ENCODE results near the gene ADGRD1.
A peak's percentile ranks its signal among the peaks of the same experiment; 100 is the strongest.

Gene ADGRD1

GRCh38 chr12:130967636-130968035 is 13.9 kb downstream of the ADGRD1 start:
- DNase-seq = peak; percentile 15

DNA sequence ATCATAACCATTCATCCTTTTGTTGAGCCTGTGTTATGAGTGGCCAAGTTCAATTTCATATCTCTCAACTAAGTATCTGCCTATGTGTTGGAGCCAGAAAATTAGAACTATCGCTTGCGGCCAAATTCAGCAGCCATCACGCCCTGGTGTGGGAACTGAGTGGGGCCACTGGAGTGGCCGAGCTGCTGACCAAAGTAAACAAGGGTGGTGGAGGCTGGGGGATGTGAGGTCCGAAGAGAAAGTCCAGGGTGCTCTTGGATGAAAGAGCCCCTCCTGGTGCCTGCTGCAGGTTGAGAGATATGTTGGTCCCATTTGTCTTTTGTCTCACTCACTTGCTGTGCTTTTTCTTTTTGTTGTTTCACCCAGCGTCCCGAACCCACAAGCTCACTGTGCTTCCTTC is 14.9 kb downstream of the ADGRD1 start:
- DNase-seq = no peak

- peak; percentile 28 for DNase-seq
Measured at GRCh38 chr12:130969223-130969622, 15.5 kb downstream of the ADGRD1 start.

DNA sequence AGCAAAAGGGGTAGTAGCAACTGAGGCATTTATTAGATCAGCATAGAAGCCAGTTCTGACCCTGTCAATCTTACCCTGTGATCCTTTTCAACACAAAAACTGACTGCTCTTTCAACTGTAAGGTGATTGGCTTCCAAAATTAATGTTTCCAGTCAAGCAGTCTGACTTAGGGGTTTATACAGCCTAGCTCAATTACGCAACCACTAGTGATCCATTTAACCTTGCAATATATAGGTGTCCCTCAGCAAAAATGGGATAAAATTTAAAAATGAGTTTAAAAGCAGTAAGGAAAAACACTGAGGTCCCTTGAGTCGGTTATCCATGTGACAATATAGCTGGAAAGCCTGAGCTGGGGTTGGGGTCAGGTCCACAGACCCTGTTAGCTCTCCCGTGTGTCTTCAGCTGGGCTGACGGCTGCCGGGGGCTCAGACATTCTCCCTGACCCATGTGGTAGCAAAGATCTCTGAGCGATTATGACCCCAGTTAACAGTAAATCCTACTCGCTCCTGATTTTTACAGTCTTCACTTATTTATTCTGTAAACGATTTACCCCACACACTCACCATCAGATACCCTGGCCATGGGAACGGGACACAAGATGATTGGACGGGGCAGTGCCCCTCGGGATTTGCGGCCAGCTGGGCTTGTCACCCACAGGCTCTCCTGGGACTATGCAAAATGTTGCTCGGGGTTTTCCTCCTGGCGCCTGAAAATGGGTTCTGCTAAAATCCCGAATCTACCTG is 16.6 kb downstream of the ADGRD1 start:
- DNase-seq = no peak

- DNase-seq = no peak
Measured at GRCh38 chr12:130970908-130971233, 17.2 kb downstream of the ADGRD1 start.

GRCh38 chr12:130971925-130972585 is 18.3 kb downstream of the ADGRD1 start:
- no peak for DNase-seq

- DNase-seq = no peak
Measured at GRCh38 chr12:130972586-130972950, 18.9 kb downstream of the ADGRD1 start.

- no peak for DNase-seq
Measured at GRCh38 chr12:130973109-130973508, 19.4 kb downstream of the ADGRD1 start.

- no peak for DNase-seq
Measured at GRCh38 chr12:130973906-130974305, 20.2 kb downstream of the ADGRD1 start.

DNA sequence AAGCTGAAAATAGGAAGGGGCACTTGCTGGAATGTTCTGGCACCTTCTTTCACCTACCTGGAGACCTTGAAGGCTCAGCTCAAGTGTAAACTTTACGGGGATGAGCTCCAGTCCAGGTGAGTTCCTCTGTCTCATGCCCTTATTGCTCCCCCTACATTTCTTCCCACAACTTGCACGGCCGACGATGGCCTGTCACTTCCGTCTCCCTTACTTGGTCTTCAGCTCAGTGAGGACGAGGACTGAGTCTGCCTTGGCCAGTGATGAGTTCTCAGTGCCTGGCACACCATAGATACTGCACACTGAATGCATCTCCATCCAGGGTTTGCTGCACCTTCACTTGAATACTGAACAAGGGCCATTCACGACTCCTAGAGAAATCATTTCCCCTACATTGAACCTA is 21.4 kb downstream of the ADGRD1 start:
- DNase-seq = no peak

DNA sequence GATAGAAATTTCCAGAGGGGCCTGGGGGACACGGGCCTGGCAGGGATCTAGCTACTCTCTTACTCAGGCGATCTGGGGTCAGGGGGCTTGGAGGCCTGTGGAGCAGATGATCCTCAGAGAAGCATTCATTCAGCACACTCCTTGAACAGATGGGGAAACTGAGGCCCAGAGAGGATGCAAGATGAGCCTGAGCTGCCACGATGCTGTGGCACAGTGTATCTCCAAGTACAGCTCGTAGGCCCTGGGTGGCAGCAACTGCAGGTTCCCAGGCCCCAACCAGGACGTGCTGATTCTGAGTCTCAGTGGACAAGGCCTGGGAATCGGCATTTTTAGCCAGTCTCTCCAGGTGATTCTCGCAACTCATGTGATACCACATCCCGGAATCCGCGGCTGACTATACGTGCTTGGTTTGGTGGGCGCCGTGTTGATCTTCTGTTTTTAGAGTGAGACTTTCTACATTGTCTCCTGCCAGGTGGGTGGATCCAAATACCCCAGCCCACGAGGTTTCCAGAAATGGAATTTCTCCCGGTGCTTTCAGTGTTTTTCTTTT is 22.5 kb downstream of the ADGRD1 start:
- DNase-seq = peak; percentile 33

- peak; percentile 33 for DNase-seq
Measured at GRCh38 chr12:130977046-130977742, 23.5 kb downstream of the ADGRD1 start.

DNA sequence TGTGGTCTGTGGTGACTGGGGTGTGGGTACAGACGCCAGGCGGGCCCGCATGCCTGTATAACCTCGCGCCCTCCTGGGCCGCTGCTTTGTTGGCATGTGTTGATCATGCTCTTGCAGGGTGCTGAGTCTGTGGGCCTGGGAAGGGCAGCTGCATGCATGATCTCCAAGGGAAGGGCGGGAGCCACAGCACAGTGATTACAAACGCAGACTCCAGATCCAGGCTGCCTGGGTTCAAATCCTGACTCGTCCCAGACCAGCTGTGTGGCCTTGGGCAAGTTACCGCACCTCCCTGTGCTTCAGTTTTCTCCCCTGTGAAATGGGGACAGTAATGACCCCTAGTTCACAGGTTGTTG is 24.0 kb downstream of the ADGRD1 start:
- DNase-seq = peak; percentile 19

DNA sequence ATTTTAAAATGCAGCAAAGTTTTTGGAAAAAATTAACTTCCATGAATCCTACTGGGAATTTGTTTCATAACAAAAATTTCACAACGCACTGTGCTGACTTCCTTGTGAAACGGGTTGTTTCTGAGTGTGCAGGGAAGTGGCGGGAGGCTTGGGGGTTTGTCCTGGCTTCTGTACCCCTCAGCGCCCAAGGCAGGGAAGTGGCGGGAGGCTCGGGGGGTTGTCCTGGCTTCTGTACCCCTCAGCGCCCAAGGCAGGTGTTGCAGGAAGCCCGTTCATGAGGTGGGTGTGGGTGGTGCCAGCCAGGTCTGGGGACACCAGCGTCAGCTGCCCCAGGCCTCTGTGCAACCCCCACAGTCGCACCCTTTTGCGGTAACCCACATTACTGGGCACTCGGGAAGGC is 25.1 kb downstream of the ADGRD1 start:
- peak; percentile 15 for DNase-seq

DNA sequence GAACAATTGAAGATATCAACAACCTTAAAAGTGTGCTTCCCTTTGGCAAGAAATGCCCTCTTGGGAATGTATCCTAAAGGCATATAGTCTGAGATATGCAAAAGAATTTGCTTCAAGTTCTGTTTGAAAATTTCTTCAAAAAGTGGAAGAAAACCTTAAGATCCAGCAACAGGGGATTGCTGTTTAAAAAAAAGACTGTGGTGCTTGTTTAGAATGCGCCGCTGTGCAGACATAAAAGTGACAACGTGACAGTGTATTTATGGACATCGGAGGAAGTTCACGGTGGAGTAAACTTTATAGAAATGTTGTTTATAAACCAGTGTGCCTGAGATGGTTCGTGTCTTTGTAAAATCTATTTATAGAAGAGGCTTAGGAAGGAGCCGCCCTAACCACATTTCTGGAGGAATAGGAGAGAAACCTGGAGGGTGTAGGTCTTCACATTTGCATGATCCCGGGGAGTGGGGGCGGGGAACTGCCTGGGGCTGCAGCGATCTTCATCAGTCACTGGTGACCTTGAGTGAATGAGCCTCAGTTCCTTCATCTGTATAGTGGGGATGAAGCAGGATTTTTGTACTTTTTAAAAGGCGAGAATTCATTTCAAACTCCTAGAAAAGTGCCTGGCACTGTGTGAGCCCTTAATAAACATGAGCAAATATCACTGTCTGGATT is 27.5 kb downstream of the ADGRD1 start:
- no peak for DNase-seq

GRCh38 chr12:130981911-130982310 is 28.2 kb downstream of the ADGRD1 start:
- DNase-seq = peak; percentile 26

DNA sequence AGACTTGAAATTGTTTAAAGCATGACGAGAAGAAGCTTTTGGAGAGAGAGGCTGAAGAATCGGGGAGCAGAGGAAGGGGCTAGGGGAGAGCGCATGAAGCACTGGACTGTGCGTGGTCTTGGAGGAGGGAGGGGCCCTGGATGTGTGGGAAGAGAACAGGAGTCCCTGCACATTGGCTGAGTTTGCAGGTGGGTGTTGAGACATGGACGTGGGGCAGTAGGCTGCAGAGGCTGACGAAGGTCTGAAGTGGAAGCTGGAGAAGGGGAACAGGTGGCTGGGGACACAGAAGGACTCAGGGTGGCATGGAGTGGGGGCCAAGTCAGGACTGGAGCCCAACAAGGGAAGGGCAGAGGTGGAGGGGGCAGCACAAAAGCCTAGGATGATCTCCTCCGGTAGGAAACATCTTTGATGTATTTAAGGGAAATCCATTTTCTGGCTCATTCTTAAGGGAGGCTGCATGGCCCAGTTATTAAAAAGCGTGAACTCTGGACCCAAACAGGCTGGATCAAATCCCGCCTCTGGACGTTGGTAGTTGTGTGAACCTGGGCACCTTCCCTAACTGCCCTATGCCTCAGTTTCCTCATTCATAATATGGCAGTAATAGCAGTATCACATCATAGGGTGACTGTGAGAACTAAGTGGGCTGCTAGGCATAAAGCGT is 29.0 kb downstream of the ADGRD1 start:
- no peak for DNase-seq

DNA sequence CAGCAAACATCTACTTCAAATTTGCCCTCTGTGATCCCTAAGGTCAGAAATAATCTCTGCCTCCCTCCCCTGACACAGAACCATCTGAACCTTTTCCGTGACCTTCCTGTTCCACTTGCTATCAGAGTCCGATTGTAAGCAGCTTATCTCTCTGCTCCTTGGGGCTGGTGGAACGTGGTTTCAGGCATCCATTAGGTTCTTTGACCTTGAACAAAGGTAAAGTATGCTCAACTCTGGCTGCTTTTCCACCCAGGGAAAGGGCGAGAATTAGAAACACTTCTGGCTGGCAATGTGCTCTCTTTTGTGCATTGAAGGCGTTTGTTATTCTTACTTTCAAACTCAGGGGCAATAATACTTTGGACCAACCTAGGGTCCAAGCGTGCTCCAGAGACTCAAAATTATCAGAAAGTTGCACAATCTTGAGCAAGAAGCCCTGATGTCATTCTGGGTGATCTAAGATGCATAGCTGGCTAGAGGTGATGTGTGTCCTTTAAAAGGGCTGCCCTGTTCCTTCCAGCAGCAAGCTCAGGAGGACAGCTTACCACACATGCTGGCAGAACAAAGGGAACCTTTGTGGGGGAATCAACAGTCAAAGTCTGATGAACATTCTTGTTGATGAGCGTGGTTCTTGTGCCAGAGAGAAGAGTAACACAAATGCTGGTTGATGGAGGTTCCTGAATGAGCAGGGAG is 29.8 kb downstream of the ADGRD1 start:
- DNase-seq = no peak

- no peak for DNase-seq
Measured at GRCh38 chr12:130984183-130985058, 30.7 kb downstream of the ADGRD1 start.

GRCh38 chr12:130987151-130987931 is 33.6 kb downstream of the ADGRD1 start:
- DNase-seq = peak; percentile 11
